Mucosa of stomach (tissue), 1 donor: ENCODE data around the gene TAF1B.

Experiments
- H3K27me3 ChIP-seq: one replicate; pipeline ENCODE4 v1.7.0; 2013; ENCODE audit warnings: mild to moderate bottlenecking, low read length; ENCODE audit not compliant: control insufficient read depth, insufficient read depth
- H3K36me3 ChIP-seq: one replicate; pipeline ENCODE4 v1.7.0; 2013; ENCODE audit warnings: low read length; ENCODE audit not compliant: control insufficient read depth, insufficient read depth
- H3K4me1 ChIP-seq: one replicate; pipeline ENCODE4 v1.7.0; 2013; ENCODE audit warnings: mild to moderate bottlenecking, low read length; ENCODE audit not compliant: control insufficient read depth, insufficient read depth
- H3K4me3 ChIP-seq: one replicate; pipeline ENCODE4 v1.7.0; 2013; ENCODE audit warnings: low read length
- H3K9ac ChIP-seq: one replicate; pipeline ENCODE4 v1.7.0; 2013; ENCODE audit warnings: mild to moderate bottlenecking, low read length, moderate library complexity
- H3K9me3 ChIP-seq: one replicate; pipeline ENCODE4 v1.7.0; 2013; ENCODE audit warnings: mild to moderate bottlenecking, low read length, moderate library complexity; ENCODE audit not compliant: control insufficient read depth
- donor health status: Pancreatic carcinoma.

Gene TAF1B

DNA sequence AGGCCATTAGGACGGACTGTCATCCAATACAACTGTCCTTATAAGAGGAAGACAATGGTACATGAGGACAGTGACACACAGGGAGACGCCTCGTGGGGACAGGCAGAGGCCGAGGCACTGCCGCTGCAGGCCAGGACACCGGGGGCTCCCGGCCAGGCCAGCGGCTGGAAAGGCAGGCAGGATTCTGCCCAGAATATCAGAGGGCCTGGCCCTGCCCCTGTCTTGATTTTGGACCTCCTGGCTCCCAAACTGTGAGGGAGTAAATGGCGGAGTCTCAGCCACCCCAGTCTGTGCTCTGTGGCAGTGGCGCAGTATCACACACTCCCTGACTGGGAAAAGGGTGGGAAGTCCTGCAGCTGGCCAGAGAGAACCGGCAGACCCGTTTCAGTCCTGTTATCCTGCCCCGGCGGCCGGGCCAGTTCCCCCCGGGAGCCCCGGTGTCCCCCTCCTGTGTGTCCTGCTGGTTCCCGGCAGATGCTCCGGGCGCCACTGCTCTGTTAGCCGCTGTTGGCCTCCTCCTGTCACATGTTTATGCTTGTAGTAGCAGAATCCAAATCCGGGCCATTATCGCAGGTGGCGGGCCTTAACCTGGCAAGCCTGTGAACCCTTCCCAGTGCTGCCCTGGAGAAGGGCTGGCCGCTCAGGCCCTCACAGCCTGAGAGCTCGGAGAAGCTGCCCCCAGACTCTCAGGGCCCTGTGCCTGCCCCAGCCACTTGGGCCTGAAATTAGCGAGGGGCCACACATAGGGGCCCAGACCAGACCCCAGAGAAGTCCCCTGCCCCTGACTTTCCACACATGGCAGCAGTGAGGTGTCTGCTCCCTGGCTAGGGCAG lies 31.4 kb upstream of the TAF1B start:
- Histone ChIP-seq H3K9me3 (no peaks in the 10 kb centered on the region), H3K4me3 (no peak overlapping the region), H3K27me3 (no peaks in the 10 kb centered on the region), H3K36me3 (no peaks in the 10 kb centered on the region), H3K4me1 (peaks cover 36% of the 10 kb centered on the region), H3K9ac (no peak overlapping the region)

DNA sequence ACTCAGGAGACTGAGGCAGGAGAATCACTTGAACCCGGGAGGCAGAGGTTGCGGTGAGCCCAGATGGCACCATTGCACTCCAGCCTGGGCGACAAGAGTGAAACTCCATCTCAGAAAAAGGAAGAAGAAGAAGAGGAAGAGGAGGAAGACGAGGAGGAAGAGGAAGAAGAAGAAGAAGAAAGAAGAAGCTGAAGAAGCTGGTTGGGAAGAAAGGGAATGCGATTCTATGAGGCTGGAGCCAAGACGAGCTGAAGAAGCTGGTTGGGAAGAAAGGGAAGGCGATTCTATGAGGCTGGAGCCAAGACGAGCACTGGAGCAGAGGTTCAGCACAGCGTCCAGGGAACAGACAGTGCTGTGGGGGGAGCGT lies 30.3 kb upstream of the TAF1B start:
- Histone ChIP-seq H3K4me1 (peaks cover 36% of the 10 kb centered on the region), H3K4me3 (no peak overlapping the region), H3K9ac (no peak overlapping the region), H3K36me3 (no peaks in the 10 kb centered on the region), H3K9me3 (no peaks in the 10 kb centered on the region), H3K27me3 (no peaks in the 10 kb centered on the region)

DNA sequence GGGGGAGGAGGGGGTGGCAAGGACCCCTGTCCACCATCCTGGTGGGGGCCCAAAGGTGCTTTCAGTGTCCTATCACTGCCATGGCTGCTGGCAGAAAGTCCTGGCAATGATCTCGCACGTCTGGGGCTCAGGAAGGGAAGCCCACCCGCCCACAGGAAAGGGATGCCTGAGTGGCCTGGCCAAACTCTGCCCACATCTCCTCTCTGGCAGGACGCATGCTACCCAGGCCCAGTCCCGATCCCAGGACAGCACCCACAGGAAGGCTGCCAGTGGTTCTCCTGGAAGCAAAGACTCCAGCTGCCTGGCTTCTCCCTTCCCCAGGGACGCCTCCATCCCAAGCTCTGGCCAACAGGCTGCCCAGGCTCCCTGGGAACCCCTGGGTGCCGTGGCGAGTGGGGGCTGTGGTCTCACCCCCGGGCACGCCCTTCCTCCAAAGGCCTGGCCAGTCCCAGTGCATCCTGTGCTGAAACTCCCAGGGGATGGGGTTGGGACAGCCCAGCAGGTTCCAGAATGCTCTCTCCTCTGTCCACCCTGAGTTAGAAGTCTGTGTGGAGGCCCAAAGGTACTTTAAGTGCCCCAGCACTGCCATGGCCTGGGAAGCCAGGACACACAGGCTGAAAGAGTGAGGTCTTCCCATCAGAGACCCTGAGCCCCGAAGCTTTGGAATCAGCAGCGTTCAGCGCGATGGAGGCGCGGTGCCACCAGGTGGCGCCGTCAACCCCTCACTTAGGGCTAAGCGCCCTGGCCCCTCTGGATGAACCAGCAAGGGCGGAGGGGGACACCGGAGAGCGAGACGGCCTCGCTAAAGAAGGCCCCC lies 29.8 kb upstream of the TAF1B start:
- Histone ChIP-seq H3K9ac (no peak overlapping the region), H3K27me3 (no peaks in the 10 kb centered on the region), H3K36me3 (no peaks in the 10 kb centered on the region), H3K4me3 (no peak overlapping the region), H3K4me1 (peaks cover 36% of the 10 kb centered on the region), H3K9me3 (no peaks in the 10 kb centered on the region)

DNA sequence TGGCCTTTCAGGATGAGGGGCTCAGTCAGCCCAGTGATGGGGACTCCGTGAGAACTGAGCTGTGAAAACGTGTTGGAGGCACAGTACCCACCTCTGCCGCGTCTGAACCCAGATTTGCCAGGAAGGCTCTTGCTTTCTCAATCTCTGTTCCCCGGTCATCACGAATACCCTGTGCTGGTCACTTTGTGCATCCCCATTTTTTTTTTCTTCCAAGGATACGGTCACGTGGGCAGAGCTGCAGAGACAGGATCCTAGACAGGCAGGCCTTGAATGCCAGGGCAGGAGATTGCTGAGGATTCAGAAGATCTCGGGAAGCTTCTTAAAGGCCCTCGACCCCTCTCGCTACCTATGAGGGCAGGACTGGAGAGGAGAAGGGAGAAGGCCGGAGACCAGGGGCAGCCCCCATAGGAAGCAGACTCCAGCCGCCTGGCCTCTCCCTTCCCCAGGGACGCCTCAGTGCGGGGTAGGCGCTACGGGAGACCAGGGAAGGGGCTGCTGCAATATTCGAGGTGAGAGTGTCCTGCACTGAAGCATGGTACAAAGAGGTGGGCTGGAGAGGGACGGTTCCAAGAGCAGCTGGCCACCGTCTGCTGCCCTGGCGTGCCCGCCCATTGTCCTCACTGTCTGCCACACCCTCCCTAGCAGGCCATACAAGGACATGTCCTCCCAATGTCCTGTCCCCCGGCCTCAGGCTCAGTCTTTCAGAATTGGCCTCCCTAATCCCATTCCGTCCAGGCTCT lies 29.0 kb upstream of the TAF1B start:
- Histone ChIP-seq H3K27me3 (no peaks in the 10 kb centered on the region), H3K9ac (no peak overlapping the region), H3K36me3 (no peaks in the 10 kb centered on the region), H3K4me1 (peaks cover 30% of the 10 kb centered on the region), H3K9me3 (no peaks in the 10 kb centered on the region), H3K4me3 (no peak overlapping the region)

DNA sequence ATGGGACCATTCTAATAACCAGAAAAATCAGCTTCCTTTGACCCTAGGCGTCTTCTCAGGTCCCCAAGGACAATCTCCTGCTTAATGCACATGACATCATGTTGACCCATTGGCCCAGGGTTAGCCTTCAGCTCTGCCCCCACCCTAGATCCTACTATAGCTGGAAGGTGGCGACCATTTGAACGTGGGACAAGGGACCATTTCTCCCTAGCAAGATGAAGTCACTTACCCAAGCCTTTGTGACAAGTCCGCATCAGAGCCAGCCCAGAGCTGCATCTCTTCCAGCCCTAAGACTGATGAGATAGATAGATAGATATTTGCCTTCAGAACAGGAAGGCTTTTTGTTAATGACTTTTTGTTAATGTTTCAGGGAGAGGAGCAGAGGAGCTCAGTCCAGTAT lies 28.2 kb upstream of the TAF1B start:
- no peak overlapping the region for H3K9ac ChIP-seq
- no peaks in the 10 kb centered on the region for H3K9me3 ChIP-seq
- H3K4me3 ChIP-seq: no peak overlapping the region
- no peaks in the 10 kb centered on the region for H3K27me3 ChIP-seq
- peaks cover 23% of the 10 kb centered on the region for H3K4me1 ChIP-seq
- no peaks in the 10 kb centered on the region for H3K36me3 ChIP-seq

DNA sequence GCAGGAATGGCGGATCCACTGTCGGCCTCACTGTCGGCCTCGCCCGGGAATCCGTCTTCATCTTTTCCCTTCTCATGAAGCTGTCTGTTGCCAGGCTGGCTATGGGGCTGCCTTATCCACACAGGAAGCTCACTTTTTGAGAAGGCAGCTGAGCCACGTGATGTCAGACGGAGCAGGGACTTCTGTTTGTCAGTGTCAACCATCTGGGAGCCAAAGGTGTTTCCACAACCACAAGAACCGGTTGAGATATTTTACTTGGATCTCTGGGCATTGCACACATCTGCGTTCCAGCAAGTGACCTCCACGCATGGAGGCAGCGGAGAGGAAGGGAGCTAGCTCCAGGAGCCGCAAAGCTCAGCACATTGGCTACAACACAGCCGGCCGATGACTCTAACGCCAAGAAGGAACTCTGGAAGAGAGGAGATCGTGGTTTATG lies 27.4 kb upstream of the TAF1B start:
- no peaks in the 10 kb centered on the region for H3K36me3 ChIP-seq
- no peak overlapping the region for H3K9ac ChIP-seq
- H3K27me3 ChIP-seq: no peaks in the 10 kb centered on the region
- H3K9me3 ChIP-seq: no peaks in the 10 kb centered on the region
- H3K4me3 ChIP-seq: no peak overlapping the region
- H3K4me1 ChIP-seq: peaks cover 23% of the 10 kb centered on the region

DNA sequence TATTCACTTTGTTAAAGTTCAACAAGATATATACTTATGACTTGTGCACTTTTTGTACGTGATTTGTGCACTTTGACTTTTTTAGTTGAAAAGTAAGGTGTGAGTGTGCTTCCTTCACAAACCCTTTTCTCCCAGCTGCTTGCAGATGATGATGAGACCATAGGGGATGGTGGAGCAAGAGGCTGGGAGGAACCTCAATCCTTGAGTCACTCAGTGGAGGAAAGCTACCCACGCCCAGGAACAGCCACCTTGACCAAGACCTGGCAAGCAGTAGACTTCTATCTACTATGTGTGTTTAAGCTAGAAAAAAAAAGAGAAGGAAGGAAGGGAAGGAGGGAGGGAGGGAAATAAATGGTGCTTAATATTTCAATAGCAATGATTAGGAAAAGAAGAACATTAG lies 25.2 kb upstream of the TAF1B start:
- H3K4me1 ChIP-seq: peaks cover 16% of the 10 kb centered on the region
- no peak overlapping the region for H3K4me3 ChIP-seq
- no peaks in the 10 kb centered on the region for H3K9me3 ChIP-seq
- no peak overlapping the region for H3K9ac ChIP-seq
- no peaks in the 10 kb centered on the region for H3K36me3 ChIP-seq
- no peaks in the 10 kb centered on the region for H3K27me3 ChIP-seq

DNA sequence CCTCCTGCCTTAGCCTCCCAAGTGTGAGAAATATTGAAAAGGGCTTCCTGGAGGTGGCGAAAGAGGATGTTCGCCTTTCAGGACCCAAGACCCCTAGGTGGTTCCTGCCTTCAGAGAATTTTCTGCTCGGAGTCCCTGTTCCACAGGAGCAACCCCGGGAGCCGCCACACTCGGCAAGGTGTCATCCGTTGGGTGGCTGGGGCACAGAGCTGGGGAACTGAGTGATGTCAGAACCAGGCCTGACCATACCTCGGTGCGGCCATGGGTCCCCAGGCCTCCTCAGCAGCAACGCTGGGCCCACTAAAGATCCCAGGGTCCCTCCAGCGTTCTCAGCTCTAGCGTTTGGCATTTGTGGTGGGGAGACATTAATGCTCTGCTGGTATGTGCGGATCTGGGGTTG lies 23.7 kb upstream of the TAF1B start:
- Histone ChIP-seq H3K27me3 (no peaks in the 10 kb centered on the region), H3K9me3 (no peaks in the 10 kb centered on the region), H3K4me3 (no peak overlapping the region), H3K9ac (no peak overlapping the region), H3K36me3 (no peaks in the 10 kb centered on the region), H3K4me1 (peaks cover 1% of the 10 kb centered on the region)

DNA sequence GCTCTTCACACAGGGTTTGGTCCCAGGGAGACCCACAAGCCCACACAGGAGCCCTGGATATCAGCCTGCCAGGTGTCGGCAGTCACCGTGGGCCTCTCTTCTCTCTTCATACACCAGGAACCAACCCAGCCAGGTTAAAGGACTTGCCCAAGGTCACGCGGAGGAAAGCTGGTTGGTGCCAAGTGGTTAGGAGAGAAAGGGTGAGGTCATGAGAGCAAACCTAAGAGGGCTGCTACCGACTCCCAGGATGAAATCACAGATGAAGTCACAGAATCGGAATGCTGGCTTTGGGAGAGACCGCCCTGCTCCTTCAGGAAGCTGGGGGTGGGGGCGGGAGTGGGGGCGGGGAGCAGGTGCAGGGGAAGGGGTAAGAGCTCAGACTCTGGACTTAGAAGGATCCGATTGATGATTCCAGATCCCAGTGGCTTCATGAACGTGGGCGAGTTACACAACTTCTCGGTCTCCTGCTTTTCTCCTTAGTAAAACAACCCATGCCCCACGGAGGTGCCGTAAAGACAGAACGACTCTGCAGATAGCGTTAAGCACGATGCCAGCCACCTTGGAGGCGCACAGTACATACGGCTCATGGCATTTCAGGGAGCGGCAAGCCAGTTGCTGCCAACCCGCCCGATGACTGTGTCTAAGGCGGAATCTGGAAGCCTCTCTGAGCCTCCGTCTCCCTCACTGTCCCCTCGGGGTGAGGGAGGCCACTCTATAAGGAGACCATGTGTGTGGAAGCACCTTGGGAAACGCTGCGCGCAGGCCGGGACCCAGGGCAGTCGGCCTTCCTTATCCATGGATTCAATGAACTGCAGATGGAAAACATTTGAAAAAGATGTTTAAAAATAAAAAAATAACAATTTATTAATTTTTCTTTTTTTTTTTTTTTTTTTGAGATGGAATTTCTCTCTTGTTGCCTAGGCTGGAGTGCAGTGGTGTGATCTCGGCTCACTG lies 23.0 kb upstream of the TAF1B start:
- Histone ChIP-seq H3K4me3 (no peak overlapping the region), H3K36me3 (no peaks in the 10 kb centered on the region), H3K27me3 (no peaks in the 10 kb centered on the region), H3K9ac (no peak overlapping the region), H3K4me1 (no peaks in the 10 kb centered on the region), H3K9me3 (no peaks in the 10 kb centered on the region)

DNA sequence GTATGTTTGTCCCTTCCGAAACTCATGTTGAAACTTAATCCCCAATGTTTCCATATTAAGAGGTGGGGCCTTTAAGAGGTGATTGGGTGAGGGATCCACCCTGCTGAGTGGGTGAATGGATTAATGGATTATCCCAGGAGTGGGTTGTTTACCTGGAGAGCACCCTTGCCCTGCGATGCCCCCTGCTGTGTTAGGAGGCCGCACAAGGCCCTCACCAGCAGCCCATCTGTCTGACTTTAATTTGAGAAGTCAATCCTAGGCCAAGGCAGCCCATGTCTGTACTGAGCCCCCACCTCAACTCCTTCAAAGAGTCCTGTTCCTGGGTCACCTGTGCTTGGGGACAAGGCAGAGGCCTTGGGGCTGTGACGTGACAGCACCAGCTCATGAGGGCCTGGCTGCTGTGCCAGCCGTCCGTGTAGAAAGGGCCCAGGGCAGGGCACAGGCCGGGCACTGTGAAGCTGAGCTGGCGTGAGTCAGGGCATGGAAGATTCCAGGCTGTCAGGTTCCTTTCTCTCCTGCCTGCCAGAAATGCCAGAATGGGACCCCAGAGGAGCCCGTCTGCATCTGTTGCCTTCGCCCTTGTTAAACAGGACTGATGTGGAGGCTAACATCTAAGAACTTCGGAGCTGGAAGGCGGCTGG lies 21.3 kb upstream of the TAF1B start:
- no peak overlapping the region for H3K4me3 ChIP-seq
- no peaks in the 10 kb centered on the region for H3K27me3 ChIP-seq
- H3K36me3 ChIP-seq: no peaks in the 10 kb centered on the region
- H3K4me1 ChIP-seq: no peaks in the 10 kb centered on the region
- H3K9ac ChIP-seq: no peak overlapping the region
- no peaks in the 10 kb centered on the region for H3K9me3 ChIP-seq

DNA sequence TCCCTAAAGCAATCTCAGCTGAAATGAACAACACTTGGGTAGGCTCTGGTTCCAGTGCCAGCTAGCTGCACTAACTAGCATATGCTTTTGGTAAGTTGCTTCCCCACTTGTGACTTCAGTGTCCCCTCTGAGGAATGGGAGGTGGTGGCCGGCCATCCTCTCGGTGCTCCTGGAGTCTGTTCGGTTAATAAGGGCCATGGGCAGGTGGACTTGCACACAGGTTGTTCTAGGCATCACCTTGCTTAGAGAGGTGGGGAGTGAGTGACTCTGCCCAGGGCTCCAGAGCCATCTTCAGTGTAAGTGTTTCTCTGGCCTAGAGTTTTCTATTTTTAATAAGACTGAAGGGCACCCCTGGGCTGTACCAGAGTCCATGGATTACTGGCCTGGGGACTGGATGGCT lies 18.8 kb upstream of the TAF1B start:
- H3K4me3 ChIP-seq: no peak overlapping the region
- no peak overlapping the region for H3K9ac ChIP-seq
- H3K9me3 ChIP-seq: no peaks in the 10 kb centered on the region
- H3K27me3 ChIP-seq: no peaks in the 10 kb centered on the region
- no peaks in the 10 kb centered on the region for H3K4me1 ChIP-seq
- no peaks in the 10 kb centered on the region for H3K36me3 ChIP-seq
